Lung (tissue), 12 donors: ENCODE data around the gene TSC22D4. TPM values are rescaled to one million over a fixed set of nuclear protein-coding genes. Genes with fewer than 3 reads are reported as not detected.

Experiments used
- ATAC-seq: fragments of 200-7000 bp; cut with Tn5 transposase; one replicate; pipeline ENCODE4 v1.9.1; 2020; ENCODE audit warnings: moderate number of reproducible peaks; ENCODE audit not compliant: insufficient read depth, low FRiP score
- DNase-seq, 3 donors: peaks; one replicate each; pipeline ENCODE4 v3.0.0-alpha.2; 2013 to 2017
- H3K27ac ChIP-seq, 2 donors: one replicate each; pipeline ENCODE4 v1.5.1; 2013; ENCODE audit warnings: mild to moderate bottlenecking in 2 of 2, moderate library complexity in 2 of 2, control low read depth in 1 of 2, inconsistent platforms in 1 of 2, low read depth in 1 of 2, low read length in 1 of 2
- H3K27me3 ChIP-seq, 3 donors: one replicate each; pipeline ENCODE4 v1.5.1; 2013; ENCODE audit warnings: low read length in 2 of 3; ENCODE audit not compliant: control insufficient read depth in 3 of 3, insufficient read depth in 3 of 3
- H3K36me3 ChIP-seq, 4 donors: one replicate each; pipeline ENCODE4 v1.5.1; 2013; ENCODE audit warnings: low read length in 4 of 4, mild to moderate bottlenecking in 1 of 4, moderate library complexity in 1 of 4; ENCODE audit not compliant: control insufficient read depth in 4 of 4, insufficient read depth in 4 of 4
- H3K4me1 ChIP-seq, 5 donors: one replicate each; pipeline ENCODE4 v1.5.1; 2013; ENCODE audit warnings: low read length in 5 of 5, mild to moderate bottlenecking in 2 of 5, moderate library complexity in 1 of 5; ENCODE audit not compliant: control insufficient read depth in 5 of 5, insufficient read depth in 5 of 5
- H3K4me3 ChIP-seq: one replicate; pipeline ENCODE4 v1.5.1; 2013; ENCODE audit warnings: mild to moderate bottlenecking, control low read depth, moderate library complexity
- H3K9ac ChIP-seq, 2 donors: one replicate each; pipeline ENCODE4 v1.5.1; 2013; ENCODE audit warnings: low read length in 2 of 2, control low read depth in 1 of 2; ENCODE audit not compliant: insufficient read depth in 1 of 2
- H3K9me3 ChIP-seq, 4 donors: one replicate each; pipeline ENCODE4 v1.5.1; 2013; ENCODE audit warnings: low read length in 3 of 4, mild to moderate bottlenecking in 1 of 4, moderate library complexity in 1 of 4; ENCODE audit not compliant: control insufficient read depth in 4 of 4, insufficient read depth in 3 of 4
- WGBS, 2 donors: extraction: QIAGEN DNeasy Blood & Tissue Kit; methylation state at CpG; one replicate each; pipeline ENCODE4 v1.1.7; 2013; 5-methylcytosine and 5-hydroxymethylcytosine counted together
- polyA plus RNA-seq, 2 donors: library from polyadenylated mRNA; stranded (reverse); fragments of 200-250 nt; gene quantifications; one replicate each; pipeline ENCODE4 v1.2.1, GENCODE V29; 2013
- total RNA-seq, 2 donors: library from RNA; depleted of rRNA in 1 of 2; stranded (reverse); fragments of >200 nt in 1 of 2; gene quantifications; one replicate each; pipeline ENCODE4 v1.2.1, GENCODE V29; 2014 to 2021
- TF ChIP-seq, protein P1 (sequence below): IDR thresholded peaks from 2 replicates; pipeline ENCODE4 v1.5.1; 2012; ENCODE audit warnings: mild to moderate bottlenecking; ENCODE audit errors: control extremely low read depth, extremely low read depth
- donor health status: control.
- donor health status: control.
- donor health status: Bipolar disorder and iron deficiency.
- donor health status: healthy.
- donor health status: DM: yes; HTN: yes; CAD: no.

TSC22D4 gene
- total and polyA plus RNA-seq, 4 donors, result 33.6 to 62.8 (median 50.1) TPM

GRCh38 chr7:100483090-100483721, 4.2 kb upstream of the TSC22D4 start:
- Histone ChIP-seq H3K9ac (no peak overlapping the region), H3K36me3 (no peaks in the 10 kb centered on the region), H3K4me3 (peak overlapping the region; percentile 29), H3K9me3 (no peaks in the 10 kb centered on the region), H3K27ac (no peak overlapping the region), H3K4me1 (peaks cover 0 to 23% (median 4%) of the 10 kb centered on the region in 5 donors), H3K27me3 (no peaks in the 10 kb centered on the region)
- WGBS, 2 donors, result 1% methylated on average over 36 to 79 of the region's 79 CpGs
- ATAC-seq, result peak; percentile 46
- peak; percentile 71 to 83 (median 76) for DNase-seq
- TF ChIP-seq, protein P1, sequence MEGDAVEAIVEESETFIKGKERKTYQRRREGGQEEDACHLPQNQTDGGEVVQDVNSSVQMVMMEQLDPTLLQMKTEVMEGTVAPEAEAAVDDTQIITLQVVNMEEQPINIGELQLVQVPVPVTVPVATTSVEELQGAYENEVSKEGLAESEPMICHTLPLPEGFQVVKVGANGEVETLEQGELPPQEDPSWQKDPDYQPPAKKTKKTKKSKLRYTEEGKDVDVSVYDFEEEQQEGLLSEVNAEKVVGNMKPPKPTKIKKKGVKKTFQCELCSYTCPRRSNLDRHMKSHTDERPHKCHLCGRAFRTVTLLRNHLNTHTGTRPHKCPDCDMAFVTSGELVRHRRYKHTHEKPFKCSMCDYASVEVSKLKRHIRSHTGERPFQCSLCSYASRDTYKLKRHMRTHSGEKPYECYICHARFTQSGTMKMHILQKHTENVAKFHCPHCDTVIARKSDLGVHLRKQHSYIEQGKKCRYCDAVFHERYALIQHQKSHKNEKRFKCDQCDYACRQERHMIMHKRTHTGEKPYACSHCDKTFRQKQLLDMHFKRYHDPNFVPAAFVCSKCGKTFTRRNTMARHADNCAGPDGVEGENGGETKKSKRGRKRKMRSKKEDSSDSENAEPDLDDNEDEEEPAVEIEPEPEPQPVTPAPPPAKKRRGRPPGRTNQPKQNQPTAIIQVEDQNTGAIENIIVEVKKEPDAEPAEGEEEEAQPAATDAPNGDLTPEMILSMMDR, result peak; percentile 64

DNA sequence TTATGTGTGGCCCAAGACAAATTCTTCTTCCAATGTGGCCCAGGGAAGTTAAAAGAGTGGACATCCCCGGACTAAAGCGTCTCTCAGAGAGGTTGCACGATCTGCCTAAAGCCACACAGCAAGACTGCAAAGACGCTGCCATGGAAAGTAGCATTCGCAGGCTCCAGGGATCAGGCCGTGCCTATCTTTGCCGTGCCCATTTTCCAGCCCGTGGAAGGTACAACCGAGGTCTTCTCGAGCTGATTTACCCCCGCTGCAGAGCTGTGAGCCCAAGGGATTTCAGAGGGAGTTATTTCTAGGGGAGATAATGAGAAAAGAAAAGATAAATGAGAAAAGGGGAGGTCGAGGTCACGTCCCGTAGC, 3.7 kb upstream of the TSC22D4 start:
- H3K27ac ChIP-seq, result no peak overlapping the region
- H3K9me3 ChIP-seq, result no peaks in the 10 kb centered on the region
- no peak overlapping the region for H3K9ac ChIP-seq
- peaks cover 0 to 23% (median 4%) of the 10 kb centered on the region in 5 donors for H3K4me1 ChIP-seq
- H3K36me3 ChIP-seq, result no peaks in the 10 kb centered on the region
- no peak for DNase-seq
- TF ChIP-seq, protein P1, result no peak
- ATAC-seq, result no peak
- no peaks in the 10 kb centered on the region for H3K27me3 ChIP-seq
- WGBS, 2 donors, result 42 to 53% methylated on average over 14 of the region's 14 CpGs
- no peak overlapping the region for H3K4me3 ChIP-seq

- TF ChIP-seq, protein P1, result no peak
Observed at GRCh38 chr7:100481466-100481865, 2.5 kb upstream of the TSC22D4 start.

More at GRCh38 chr7:100481466-100481865, 2.5 kb upstream of the TSC22D4 start:
- peaks cover 4 to 33% (median 8%) of the 10 kb centered on the region in 5 donors for H3K4me1 ChIP-seq
- peaks cover 0 to 4% (median 0%) of the 10 kb centered on the region in 4 donors for H3K36me3 ChIP-seq
- DNase-seq (no peak), ATAC-seq (no peak)
- H3K9ac ChIP-seq, result no peak overlapping the region
- WGBS, 2 donors, result 93 to 100% methylated on average over 1 of the region's 1 CpG
- H3K4me3 ChIP-seq, result no peak overlapping the region
- H3K27ac ChIP-seq, result no peak overlapping the region
- H3K27me3 ChIP-seq, result no peaks in the 10 kb centered on the region
- H3K9me3 ChIP-seq, result no peaks in the 10 kb centered on the region
